Gastrocnemius medialis (tissue), 4 donors: ENCODE results near the gene TAF11L10.

Experiments used
- CTCF ChIP-seq, 5 experiments: fragments of 450-650 bp in 3 of 5; fragments of 200-600 bp in 2 of 5; sonication (generic) in 2 of 5; IDR thresholded peaks in 4 of 5; conservative IDR thresholded peaks in 1 of 5; 1 replicate in 4 of 5; 2 replicates in 1 of 5; pipeline ENCODE4 v1.5.1; 2016 to 2019; ENCODE audit warnings: antibody characterized with exemption in 5 of 5, mild to moderate bottlenecking in 3 of 5, moderate library complexity in 3 of 5
- POLR2A ChIP-seq, 2 donors: fragments of 450-650 bp; IDR thresholded peaks; one replicate each; pipeline ENCODE4 v1.6.1; 2017; ENCODE audit warnings: antibody characterized with exemption in 2 of 2, mild to moderate bottlenecking in 2 of 2, moderate library complexity in 2 of 2

- TF ChIP-seq CTCF (IDR thresholded peaks at IDR 0.05 in 4 of 5, conservative IDR thresholded peaks at IDR 0.05 in 1 of 5), result no peak
- TF ChIP-seq POLR2A (IDR thresholded peaks at IDR 0.05), result no peak
Observed at GRCh38 chr5:17634160-17634559, 36.5 kb upstream of the TAF11L10 start, which contains the start of gene TAF11L14.
